IPS-15b (cell line): Measurements from ENCODE around the gene RBFOX1.
A peak's percentile ranks its signal among the peaks of the same experiment; 100 is the strongest.
"Not testable (repeated sequence)": the region's sequence is repeated elsewhere in the genome, so short reads cannot be mapped to it uniquely, and the experiment has no call there.

Source experiments
- H3K27me3 ChIP-seq: one replicate; pipeline ENCODE4 v1.6.1; 2013; ENCODE audit warnings: low read length; ENCODE audit not compliant: control insufficient read depth, insufficient read depth
- H3K36me3 ChIP-seq: one replicate; pipeline ENCODE4 v1.6.1; 2013; ENCODE audit warnings: low read length; ENCODE audit not compliant: control insufficient read depth, insufficient read depth
- H3K4me1 ChIP-seq: one replicate; pipeline ENCODE4 v1.6.1; 2013; ENCODE audit warnings: mild to moderate bottlenecking, low read length; ENCODE audit not compliant: control insufficient read depth, insufficient read depth
- H3K4me3 ChIP-seq: one replicate; pipeline ENCODE4 v1.5.1; 2013; ENCODE audit warnings: low read depth, low read length
- H3K9ac ChIP-seq: one replicate; pipeline ENCODE4 v1.6.1; 2013; ENCODE audit warnings: low read depth, mild to moderate bottlenecking, low read length
- H3K9me3 ChIP-seq: one replicate; pipeline ENCODE4 v1.6.1; 2013; ENCODE audit warnings: mild to moderate bottlenecking, low read length; ENCODE audit not compliant: control insufficient read depth, insufficient read depth

RBFOX1 gene

DNA sequence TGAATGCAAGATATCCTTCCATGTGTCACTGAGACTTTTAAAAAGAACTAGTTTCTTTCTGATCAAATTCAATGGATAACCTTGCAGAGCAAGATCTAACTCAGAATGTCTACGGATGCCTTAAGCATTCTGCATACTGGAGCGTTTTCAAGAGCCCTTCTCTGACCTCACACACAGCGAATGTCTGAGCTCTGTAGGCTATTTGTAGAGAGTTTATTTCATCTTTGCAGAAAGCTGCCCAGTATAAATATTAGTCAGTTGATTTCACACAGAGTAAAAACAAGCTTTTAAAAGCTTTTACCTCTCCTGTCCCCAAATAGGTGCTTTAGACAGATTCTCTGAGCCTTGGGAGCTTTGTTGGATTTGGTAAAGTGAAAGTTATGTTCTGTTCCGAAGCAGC is 165.0 kb downstream of the RBFOX1 start:
- Histone ChIP-seq H3K9ac (no peak overlapping the region), H3K4me3 (no peak overlapping the region), H3K36me3 (no peaks in the 10 kb centered on the region), H3K4me1 (no peaks in the 10 kb centered on the region), H3K27me3 (no peaks in the 10 kb centered on the region), H3K9me3 (no peaks in the 10 kb centered on the region)

DNA sequence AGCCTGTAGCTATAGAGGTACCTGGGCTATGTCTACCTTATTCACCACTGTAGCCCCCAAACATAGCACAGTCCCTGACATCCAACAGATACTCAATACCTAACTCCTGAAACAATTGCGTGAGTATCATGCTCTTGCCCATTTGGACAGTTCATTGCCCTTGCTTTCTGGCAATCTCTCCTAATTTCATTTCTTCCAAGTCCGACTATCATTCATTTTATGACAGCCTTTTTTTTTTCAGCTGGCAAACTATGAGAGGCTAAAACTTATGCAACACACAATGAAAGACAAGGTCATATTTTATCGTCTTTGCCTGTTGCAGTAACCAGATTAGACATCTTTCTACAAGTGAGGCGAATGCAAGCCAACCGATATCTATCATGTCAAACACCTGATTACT is 169.2 kb downstream of the RBFOX1 start:
- Histone ChIP-seq H3K9me3 (no peaks in the 10 kb centered on the region), H3K36me3 (no peaks in the 10 kb centered on the region), H3K27me3 (no peaks in the 10 kb centered on the region), H3K4me1 (no peaks in the 10 kb centered on the region), H3K9ac (no peak overlapping the region), H3K4me3 (no peak overlapping the region)

DNA sequence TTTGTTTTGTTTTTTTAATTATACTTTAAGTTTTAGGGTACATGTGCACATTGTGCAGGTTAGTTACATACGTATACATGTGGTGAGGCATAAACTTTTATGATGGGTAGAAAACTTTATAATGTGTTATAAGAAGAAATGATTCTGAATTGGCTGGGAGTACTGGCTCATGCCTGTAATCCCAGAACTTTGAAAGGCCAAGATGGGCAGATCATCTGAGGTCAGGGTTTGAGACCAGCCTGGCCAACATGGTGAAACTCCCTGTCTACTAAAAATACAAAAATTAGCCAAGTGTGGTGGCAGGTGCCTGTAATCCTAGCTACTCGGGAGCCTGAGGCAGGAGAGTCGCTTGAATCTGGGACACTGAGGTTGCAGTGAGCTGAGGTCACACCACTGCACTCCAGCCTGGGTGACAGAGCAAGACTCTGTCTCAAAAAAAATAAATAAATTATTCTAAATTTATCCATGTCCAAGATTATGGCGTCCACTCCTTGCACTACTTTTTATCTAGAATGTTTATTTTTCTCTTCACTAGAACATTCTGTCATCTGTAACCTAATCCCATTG is 170.0 kb downstream of the RBFOX1 start:
- H3K9ac ChIP-seq, H3K9me3 ChIP-seq, H3K27me3 ChIP-seq, H3K4me1 ChIP-seq, H3K4me3 ChIP-seq, H3K36me3 ChIP-seq: not testable (repeated sequence)

DNA sequence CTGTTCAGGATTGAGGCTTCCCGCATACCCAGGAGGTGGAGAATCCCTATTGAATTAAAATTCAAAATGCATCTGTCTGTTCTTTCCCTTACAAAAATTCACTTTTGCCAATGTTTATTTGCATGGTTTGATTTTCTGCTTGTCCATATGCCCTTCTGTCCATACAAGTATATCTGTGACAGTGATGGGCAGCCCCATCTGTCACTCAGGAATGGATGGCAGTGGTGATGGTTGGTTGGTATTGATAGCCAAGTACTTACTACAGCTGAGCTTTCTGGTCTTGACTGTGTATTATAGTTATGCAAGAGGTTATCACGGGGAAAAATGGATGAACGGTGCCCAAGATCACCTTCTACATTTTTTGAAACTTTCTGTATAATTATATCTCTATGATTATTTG is 171.0 kb downstream of the RBFOX1 start:
- no peak overlapping the region for H3K4me3 ChIP-seq
- H3K9me3 ChIP-seq = no peaks in the 10 kb centered on the region
- H3K4me1 ChIP-seq = no peaks in the 10 kb centered on the region
- H3K9ac ChIP-seq = no peak overlapping the region
- H3K36me3 ChIP-seq = no peaks in the 10 kb centered on the region
- no peaks in the 10 kb centered on the region for H3K27me3 ChIP-seq

DNA sequence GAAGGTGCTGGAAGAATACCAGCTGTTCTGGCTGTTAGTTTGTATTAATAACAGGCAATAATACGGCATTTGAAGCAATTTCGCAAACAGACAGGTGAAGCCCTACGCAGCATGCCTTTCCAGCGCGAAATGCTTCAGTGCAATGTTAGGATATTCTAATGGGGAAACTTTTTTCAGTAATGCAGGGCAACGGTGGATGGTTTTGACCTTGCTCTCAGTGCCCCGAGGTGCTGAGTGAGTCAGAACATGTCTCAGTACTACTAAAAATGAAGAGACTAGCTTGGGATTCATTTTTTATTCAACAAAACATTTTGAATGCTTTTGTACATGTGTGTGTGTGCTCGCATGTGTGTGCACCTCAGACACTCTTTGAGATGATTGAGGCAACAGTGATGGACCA is 172.2 kb downstream of the RBFOX1 start:
- Histone ChIP-seq H3K9me3 (no peaks in the 10 kb centered on the region), H3K9ac (no peak overlapping the region)

DNA sequence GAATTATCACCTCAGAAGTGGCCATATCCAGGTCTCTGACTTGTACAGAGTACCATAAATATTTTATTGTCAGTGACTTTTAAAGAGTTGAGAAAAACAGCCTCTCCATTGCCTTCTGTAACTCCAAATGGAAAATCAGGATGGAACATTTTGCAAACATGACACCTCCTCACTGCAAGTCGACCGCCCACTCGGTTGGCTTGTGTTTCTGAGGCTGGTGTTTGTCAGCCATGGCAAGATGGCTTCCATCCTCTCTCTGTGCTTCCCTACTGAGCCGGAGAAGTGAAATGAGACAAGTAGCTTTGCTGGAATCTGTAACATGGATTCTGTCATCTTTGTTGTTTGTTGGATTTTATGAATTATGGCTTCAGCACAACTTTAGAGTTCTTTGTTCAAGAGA is 172.8 kb downstream of the RBFOX1 start:
- H3K27me3 ChIP-seq = no peaks in the 10 kb centered on the region
- H3K4me1 ChIP-seq = peaks cover 4% of the 10 kb centered on the region
- no peak overlapping the region for H3K9ac ChIP-seq
- no peaks in the 10 kb centered on the region for H3K9me3 ChIP-seq
- H3K36me3 ChIP-seq = no peaks in the 10 kb centered on the region
- H3K4me3 ChIP-seq = no peak overlapping the region

More for the DNA sequence above, 172.2 kb downstream of the RBFOX1 start:
- peaks cover 2% of the 10 kb centered on the region for H3K4me1 ChIP-seq
- H3K27me3 ChIP-seq = no peaks in the 10 kb centered on the region
- H3K36me3 ChIP-seq = no peaks in the 10 kb centered on the region
- no peak overlapping the region for H3K4me3 ChIP-seq

DNA sequence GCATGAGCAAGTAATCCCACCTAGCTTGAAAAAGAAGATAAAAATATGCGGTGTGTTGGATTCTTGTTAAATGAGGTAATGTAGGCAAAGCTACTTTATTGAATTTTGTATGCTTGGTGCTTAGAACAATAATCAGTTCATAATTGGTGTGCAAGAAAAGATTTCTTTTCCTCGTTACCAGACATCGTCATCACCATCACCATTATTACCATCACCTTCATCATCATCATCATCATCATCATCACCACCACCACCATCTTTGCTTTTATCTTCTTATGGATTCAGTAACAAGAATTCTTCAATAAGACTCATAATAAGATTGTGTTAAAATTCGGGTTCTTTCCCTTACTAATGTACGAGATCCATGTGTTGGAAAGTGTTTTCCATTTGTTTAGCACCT is 173.7 kb downstream of the RBFOX1 start:
- no peaks in the 10 kb centered on the region for H3K27me3 ChIP-seq
- no peaks in the 10 kb centered on the region for H3K36me3 ChIP-seq
- no peaks in the 10 kb centered on the region for H3K9me3 ChIP-seq
- no peak overlapping the region for H3K9ac ChIP-seq
- no peak overlapping the region for H3K4me3 ChIP-seq
- peaks cover 9% of the 10 kb centered on the region for H3K4me1 ChIP-seq

DNA sequence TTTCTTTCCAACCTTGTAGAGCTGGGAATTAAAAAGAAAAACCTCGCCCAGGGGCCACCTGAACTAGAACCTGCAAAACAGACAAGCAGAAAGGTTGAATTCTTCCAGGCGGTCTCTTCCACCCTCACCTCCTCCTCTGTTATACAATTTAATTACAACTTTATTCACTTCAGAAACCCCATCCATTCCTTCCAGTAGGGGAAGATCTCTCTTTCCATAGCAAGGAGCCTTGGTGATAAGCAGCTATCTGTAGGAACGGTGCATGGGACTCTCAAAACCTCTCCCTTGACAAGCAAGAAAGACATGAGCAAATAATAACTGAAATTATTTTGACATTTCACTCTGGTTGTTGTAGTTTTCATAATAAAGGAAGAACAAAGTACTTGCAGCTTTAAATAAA is 176.0 kb downstream of the RBFOX1 start:
- H3K9me3 ChIP-seq = no peaks in the 10 kb centered on the region
- H3K9ac ChIP-seq = no peak overlapping the region
- H3K27me3 ChIP-seq = no peaks in the 10 kb centered on the region
- H3K36me3 ChIP-seq = no peaks in the 10 kb centered on the region
- H3K4me3 ChIP-seq = no peak overlapping the region
- peaks cover 9% of the 10 kb centered on the region for H3K4me1 ChIP-seq

DNA sequence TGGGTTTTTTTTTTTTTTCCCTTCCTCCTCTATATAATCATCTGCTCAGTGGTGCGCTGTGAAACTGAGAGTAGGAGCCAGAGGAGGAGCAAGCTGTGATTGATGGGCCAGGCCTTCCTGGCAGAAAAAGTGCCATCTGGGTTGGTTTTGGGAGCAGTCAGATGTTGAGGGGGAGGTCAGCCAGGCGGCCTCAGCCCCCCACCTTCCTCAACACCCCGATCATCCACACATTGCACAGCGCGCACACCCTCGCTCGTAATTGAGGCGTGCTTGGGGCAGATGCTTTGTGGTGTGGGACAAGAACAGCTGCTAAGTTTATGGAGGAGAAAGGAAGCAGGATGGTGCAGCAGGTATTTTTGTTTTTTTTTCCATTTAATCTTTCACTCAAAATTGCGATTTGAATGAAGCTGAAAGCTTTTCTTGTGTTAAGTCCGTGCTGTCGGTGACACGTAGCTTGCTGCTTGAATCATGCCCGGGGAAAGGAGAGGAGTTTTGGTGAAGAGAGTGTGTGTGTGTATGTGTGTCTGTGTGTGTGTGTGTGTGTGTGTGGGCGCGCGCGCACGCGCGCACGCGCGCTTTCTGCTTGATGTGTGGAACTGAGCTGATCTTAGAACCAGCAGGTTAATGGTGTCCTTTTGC is 177.4 kb downstream of the RBFOX1 start:
- no peaks in the 10 kb centered on the region for H3K27me3 ChIP-seq
- H3K9me3 ChIP-seq = no peaks in the 10 kb centered on the region
- no peaks in the 10 kb centered on the region for H3K36me3 ChIP-seq
- H3K4me3 ChIP-seq = peak overlapping the region; percentile 10
- H3K9ac ChIP-seq = no peak overlapping the region
- H3K4me1 ChIP-seq = peaks cover 9% of the 10 kb centered on the region

DNA sequence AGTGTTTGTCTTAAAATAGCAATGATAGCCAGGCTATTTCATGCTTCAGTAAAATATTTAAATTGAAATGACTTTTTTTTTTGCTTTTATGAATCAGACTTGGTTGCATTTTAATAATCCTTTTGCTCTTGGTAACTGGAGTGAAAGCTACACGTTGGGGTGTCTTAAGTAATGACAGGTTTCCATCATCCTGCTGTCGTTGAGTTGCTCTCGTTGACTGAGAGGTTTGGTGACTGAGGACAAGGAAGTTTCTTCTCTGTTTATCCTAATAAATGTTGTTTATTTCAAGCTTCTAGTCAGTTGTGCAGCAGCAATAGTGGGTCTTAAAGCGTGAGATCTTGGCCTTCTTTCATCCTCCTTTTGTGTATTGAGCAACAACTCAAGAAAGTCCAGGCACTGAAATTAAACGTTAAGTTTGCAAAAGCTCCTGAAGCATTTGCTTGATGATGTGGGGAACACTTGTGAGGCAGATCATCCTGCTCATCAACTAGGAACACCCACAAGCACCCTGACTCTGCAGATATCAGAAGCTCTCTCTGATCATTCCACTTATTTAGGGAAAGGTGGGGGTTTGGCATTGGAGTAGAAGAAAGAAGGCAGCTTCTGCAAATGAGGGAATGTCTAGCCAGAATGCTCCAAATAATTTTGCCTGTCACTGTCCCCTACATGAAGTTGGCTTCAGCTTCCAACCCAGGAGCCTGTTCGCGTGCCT is 179.1 kb downstream of the RBFOX1 start:
- Histone ChIP-seq H3K36me3 (no peaks in the 10 kb centered on the region), H3K4me1 (peaks cover 12% of the 10 kb centered on the region), H3K9me3 (no peaks in the 10 kb centered on the region), H3K4me3 (no peak overlapping the region), H3K27me3 (no peaks in the 10 kb centered on the region), H3K9ac (no peak overlapping the region)

DNA sequence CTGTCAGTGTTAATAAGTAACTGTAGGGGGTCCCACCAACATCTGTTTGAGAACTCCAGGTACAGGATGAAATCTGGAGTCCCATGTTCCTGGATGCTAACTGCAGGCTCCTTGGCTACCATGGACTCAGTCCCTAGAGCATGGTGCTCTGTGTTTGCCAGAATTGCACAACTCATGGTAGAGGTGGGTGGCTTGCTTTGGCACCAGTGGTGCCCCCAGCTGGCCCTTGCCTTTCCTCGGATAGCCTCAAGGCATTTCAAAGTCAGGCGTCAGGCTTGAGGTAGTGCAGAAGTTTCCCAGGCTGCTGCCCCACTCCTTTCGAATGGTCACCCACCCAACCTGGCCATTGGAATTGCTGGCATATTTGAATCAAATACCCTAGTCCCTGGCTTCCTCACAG is 179.9 kb downstream of the RBFOX1 start:
- Histone ChIP-seq H3K4me3 (no peak overlapping the region), H3K27me3 (no peaks in the 10 kb centered on the region)

DNA sequence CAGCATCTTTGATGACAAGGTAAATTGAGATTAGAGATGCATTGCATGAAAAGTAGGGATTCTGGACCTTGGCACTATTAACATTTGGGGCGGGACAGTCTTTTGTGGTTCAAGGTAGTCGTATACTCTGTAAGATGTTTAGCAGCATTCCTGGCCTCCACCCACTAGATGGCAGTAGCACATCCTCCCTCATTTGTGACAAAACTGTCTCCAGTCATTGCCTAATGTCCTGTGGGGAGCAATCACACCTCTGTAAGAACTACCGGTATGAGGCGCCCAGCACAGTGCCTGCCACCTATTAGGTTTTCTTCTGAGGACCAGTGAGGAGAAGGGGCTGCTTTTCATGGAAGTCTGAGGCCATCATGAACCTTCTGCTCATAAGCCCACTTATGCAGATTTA is 180.8 kb downstream of the RBFOX1 start:
- peaks cover 13% of the 10 kb centered on the region for H3K4me1 ChIP-seq
- H3K4me3 ChIP-seq = no peak overlapping the region
- H3K9me3 ChIP-seq = no peaks in the 10 kb centered on the region
- no peaks in the 10 kb centered on the region for H3K36me3 ChIP-seq
- H3K9ac ChIP-seq = no peak overlapping the region
- H3K27me3 ChIP-seq = no peaks in the 10 kb centered on the region

More for the DNA sequence above, 179.9 kb downstream of the RBFOX1 start:
- no peaks in the 10 kb centered on the region for H3K36me3 ChIP-seq
- no peaks in the 10 kb centered on the region for H3K9me3 ChIP-seq
- no peak overlapping the region for H3K9ac ChIP-seq
- H3K4me1 ChIP-seq = peaks cover 13% of the 10 kb centered on the region
